Fibroblast of lung (primary cell): Measurements from ENCODE around the gene SLC35G4.

Experiments
- EZH2 ChIP-seq: IDR thresholded peaks from 2 replicates; pipeline ENCODE4 v1.5.1; 2012; ENCODE audit warnings: low read length, control low read depth, mild to moderate bottlenecking; ENCODE audit errors: missing control alignments
- TF ChIP-seq, protein P1 (sequence below), 2 donors: IDR thresholded peaks in 1 of 2; conservative IDR thresholded peaks in 1 of 2; 1 replicate in 1 of 2; 2 replicates in 1 of 2; pipeline ENCODE4 v1.5.1; 2011 to 2012; ENCODE audit warnings: low read length in 2 of 2, control low read depth in 1 of 2, inconsistent platforms in 1 of 2, low read depth in 1 of 2, mild to moderate bottlenecking in 1 of 2

DNA sequence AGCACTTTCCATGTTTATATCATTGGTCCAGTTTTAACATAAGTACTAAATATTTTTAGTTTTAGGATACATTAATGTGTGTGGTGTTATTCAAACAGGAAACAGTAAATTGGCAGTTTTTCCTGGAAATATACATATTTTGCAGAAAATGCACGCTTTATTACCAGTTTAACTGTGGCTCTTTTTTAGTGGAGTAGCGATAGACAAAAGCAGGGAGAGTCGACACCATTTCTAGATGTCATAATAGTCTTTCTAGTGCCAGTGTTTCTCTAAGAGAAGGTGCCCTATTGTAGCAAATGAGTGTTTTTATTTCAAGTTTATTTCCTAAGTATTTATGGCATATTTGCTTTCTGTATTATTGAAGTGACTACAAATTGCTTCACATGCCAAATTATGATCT, 9.1 kb upstream of the SLC35G4 start:
- TF ChIP-seq, protein P1, sequence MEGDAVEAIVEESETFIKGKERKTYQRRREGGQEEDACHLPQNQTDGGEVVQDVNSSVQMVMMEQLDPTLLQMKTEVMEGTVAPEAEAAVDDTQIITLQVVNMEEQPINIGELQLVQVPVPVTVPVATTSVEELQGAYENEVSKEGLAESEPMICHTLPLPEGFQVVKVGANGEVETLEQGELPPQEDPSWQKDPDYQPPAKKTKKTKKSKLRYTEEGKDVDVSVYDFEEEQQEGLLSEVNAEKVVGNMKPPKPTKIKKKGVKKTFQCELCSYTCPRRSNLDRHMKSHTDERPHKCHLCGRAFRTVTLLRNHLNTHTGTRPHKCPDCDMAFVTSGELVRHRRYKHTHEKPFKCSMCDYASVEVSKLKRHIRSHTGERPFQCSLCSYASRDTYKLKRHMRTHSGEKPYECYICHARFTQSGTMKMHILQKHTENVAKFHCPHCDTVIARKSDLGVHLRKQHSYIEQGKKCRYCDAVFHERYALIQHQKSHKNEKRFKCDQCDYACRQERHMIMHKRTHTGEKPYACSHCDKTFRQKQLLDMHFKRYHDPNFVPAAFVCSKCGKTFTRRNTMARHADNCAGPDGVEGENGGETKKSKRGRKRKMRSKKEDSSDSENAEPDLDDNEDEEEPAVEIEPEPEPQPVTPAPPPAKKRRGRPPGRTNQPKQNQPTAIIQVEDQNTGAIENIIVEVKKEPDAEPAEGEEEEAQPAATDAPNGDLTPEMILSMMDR (conservative IDR thresholded peaks at IDR 0.05 in 1 of 2, IDR thresholded peaks at IDR 0.05 in 1 of 2; ENCODE audit: low read depth in 1 of 2, low read length in 2 of 2) = no peak
- TF ChIP-seq EZH2 = no peak
